Endothelial cell of umbilical vein (primary cell): ENCODE measurements around the gene LIMA1. TPM values are rescaled to one million over a fixed set of nuclear protein-coding genes. Genes with fewer than 3 reads are reported as not detected.

ENCODE experiments used
- BruUV-seq: library from RNA; stranded (reverse); fragments of 400-500 nt; replicated peaks from 2 replicates; lab custom pipeline; 2021; lab: Mats Ljungman, UMichigan
- CTCF ChIA-PET: fragments of 300-600, 350-600 bp; sonication (Branson Sonifier 250); formaldehyde crosslinking; loops from one replicate; lab custom pipeline; 2021; ENCODE audit warnings: antibody characterized with exemption, inconsistent platforms; lab: Charles Lee
- POLR2A ChIA-PET: fragments of 300-600, 350-600 bp; sonication (Branson Sonifier 250); formaldehyde crosslinking; loops from one replicate; lab custom pipeline; 2021; ENCODE audit warnings: antibody characterized with exemption, inconsistent platforms; lab: Charles Lee
- DNase-seq: peaks from one replicate; pipeline ENCODE4 v3.0.0-alpha.2; 2011; ENCODE audit warnings: low read depth, low spot score
- FAIRE-seq: peaks from 2 replicates; lab custom pipeline; 2011; peaks lifted over from hg19 to GRCh38; lab: Jason Lieb, UNC
- H2AFZ ChIP-seq: 2 replicates; pipeline ENCODE4 v1.6.0; 2012; ENCODE audit warnings: low read depth, low read length, control low read depth, inconsistent platforms
- H3K27ac ChIP-seq: 2 replicates; pipeline ENCODE4 v1.5.1; 2011; ENCODE audit warnings: low read depth, mild to moderate bottlenecking, control low read depth, low read length, moderate library complexity; ENCODE audit not compliant: insufficient read depth
- H3K27me3 ChIP-seq, 2 experiments: 2 replicates each; pipeline versions ENCODE4 v1.6.0 to v1.6.1; 2011; ENCODE audit warnings: low read length in 2 of 2, mixed read lengths in 1 of 2; ENCODE audit not compliant: control insufficient read depth in 2 of 2, insufficient read depth in 2 of 2
- H3K36me3 ChIP-seq, 2 experiments: 2 replicates in 1 of 2; 3 replicates in 1 of 2; pipeline ENCODE4 v1.5.1; 2011; ENCODE audit warnings: low read length in 2 of 2, mild to moderate bottlenecking in 1 of 2, moderate library complexity in 1 of 2; ENCODE audit not compliant: control insufficient read depth in 2 of 2, insufficient read depth in 2 of 2; ENCODE audit errors: extremely low read depth in 1 of 2
- H3K4me1 ChIP-seq: 3 replicates; pipeline ENCODE4 v1.5.1; 2011; ENCODE audit warnings: mild to moderate bottlenecking, low read length; ENCODE audit not compliant: control insufficient read depth, insufficient read depth; ENCODE audit errors: extremely low read depth
- H3K4me2 ChIP-seq: 2 replicates; pipeline ENCODE4 v1.6.1; 2011; ENCODE audit warnings: low read length, control low read depth, mixed read lengths; ENCODE audit not compliant: insufficient read depth
- H3K4me3 ChIP-seq, 3 experiments: fragments of 200-600 bp in 1 of 3; sonication (generic), shearing (Covaris generic) in 1 of 3; replicated peaks in 1 of 3; 2 replicates each; pipeline ENCODE4 v1.5.1; 2011 to 2016; ENCODE audit warnings: control low read depth in 3 of 3, low read length in 3 of 3, mild to moderate bottlenecking in 2 of 3, inconsistent platforms in 1 of 3, low read depth in 1 of 3, moderate library complexity in 1 of 3; ENCODE audit not compliant: insufficient read depth in 1 of 3
- H3K79me2 ChIP-seq: 2 replicates; pipeline ENCODE4 v1.6.0; 2012; ENCODE audit warnings: low read length, inconsistent platforms; ENCODE audit not compliant: control insufficient read depth, insufficient read depth
- H3K9ac ChIP-seq: replicated peaks from 2 replicates; pipeline ENCODE3; 2011; ENCODE audit warnings: low read length, control low read depth; ENCODE audit not compliant: insufficient read depth; ENCODE audit errors: extremely low read depth
- H3K9me1 ChIP-seq: replicated peaks from 3 replicates; pipeline ENCODE4 v1.6.0; 2011; ENCODE audit warnings: mild to moderate bottlenecking, low read length; ENCODE audit not compliant: control insufficient read depth, insufficient read depth; ENCODE audit errors: extremely low read depth
- H3K9me3 ChIP-seq: replicated peaks from 2 replicates; pipeline ENCODE4 v1.5.1; 2012; ENCODE audit warnings: low read length, inconsistent platforms; ENCODE audit not compliant: control insufficient read depth, insufficient read depth
- H4K20me1 ChIP-seq: replicated peaks from 2 replicates; pipeline ENCODE3; 2011; ENCODE audit warnings: mild to moderate bottlenecking, low read length; ENCODE audit not compliant: control insufficient read depth, insufficient read depth; ENCODE audit errors: extremely low read depth
- CTCF ChIP-seq, 2 donors: IDR thresholded peaks; 1 replicate in 1 of 2; 2 replicates in 1 of 2; pipeline ENCODE4 v1.5.1; 2011; ENCODE audit warnings: low read length in 2 of 2, mild to moderate bottlenecking in 2 of 2, moderate library complexity in 2 of 2, control low read depth in 1 of 2, inconsistent platforms in 1 of 2, low read depth in 1 of 2; ENCODE audit not compliant: insufficient read depth in 1 of 2; ENCODE audit errors: extremely low read depth in 1 of 2
- EZH2 ChIP-seq: IDR thresholded peaks from 2 replicates; pipeline ENCODE4 v1.6.1; 2012; ENCODE audit warnings: borderline replicate concordance, low read depth, mild to moderate bottlenecking, moderate library complexity, low read length, inconsistent platforms; ENCODE audit not compliant: severe bottlenecking
- FOS ChIP-seq: IDR thresholded peaks from 2 replicates; pipeline ENCODE4 v1.6.1; 2011; ENCODE audit warnings: mild to moderate bottlenecking, low read length, moderate library complexity, borderline replicate concordance; ENCODE audit not compliant: insufficient read depth
- GATA2 ChIP-seq: IDR thresholded peaks from 2 replicates; pipeline ENCODE4 v1.7.0; 2011; ENCODE audit warnings: low read depth, mild to moderate bottlenecking, moderate library complexity, mixed read lengths, low read length; ENCODE audit not compliant: insufficient read length, insufficient read depth
- JUN ChIP-seq: IDR thresholded peaks from 2 replicates; pipeline ENCODE4 v1.6.1; 2011; ENCODE audit warnings: borderline replicate concordance, low read depth; ENCODE audit not compliant: insufficient read length, insufficient read depth
- MAX ChIP-seq: IDR thresholded peaks from 2 replicates; pipeline ENCODE4 v1.6.1; 2011; ENCODE audit not compliant: insufficient read depth, insufficient read length
- MYC ChIP-seq: IDR thresholded peaks from one replicate; pipeline ENCODE4 v1.6.1; 2011; ENCODE audit warnings: mild to moderate bottlenecking, low read depth, low read length
- POLR2A ChIP-seq: IDR thresholded peaks from 2 replicates; pipeline ENCODE4 v1.6.1; 2012; ENCODE audit warnings: low read depth, mild to moderate bottlenecking, control low read depth, low read length
- POLR2AphosphoS5 ChIP-seq: IDR thresholded peaks from 2 replicates; pipeline ENCODE4 v1.6.1; 2012; ENCODE audit warnings: low read depth, mild to moderate bottlenecking, control low read depth, low read length, moderate library complexity; ENCODE audit not compliant: insufficient read depth
- dilution Hi-C: fragments of 300-500 bp; cut with MboI; formaldehyde crosslinking; loops from one replicate; pipeline ENCODE4 v1.15.0; 2019; ENCODE audit warnings: low sequenced_read_pairs; ENCODE audit not compliant: extremely low pct_ligation_motif_present
- intact Hi-C: fragments of 100-400 bp; cut with micrococcal nuclease; formaldehyde crosslinking; loops from one replicate; pipeline ENCODE4 v1.10.0; 2022
- polyA plus RNA-seq, 4 experiments: library from polyadenylated mRNA; depleted of rRNA in 3 of 4; stranded (reverse) in 3 of 4; unstranded in 1 of 4; fragments of >200 nt; gene quantifications; 2 replicates each; pipeline versions ENCODE4 v1.2.1 to v1.2.3, GENCODE V29; 2011 to 2012; ENCODE audit warnings: missing spikeins in 1 of 4
- total RNA-seq: library from RNA; stranded (reverse); gene quantifications from 2 replicates; pipeline ENCODE4 v1.2.3, GENCODE V29; 2021

LIMA1 gene
- total and polyA plus RNA-seq, 2 donors (not counting 3 experiments of a cell fraction or from before 2014, with no cell fraction given) = 35.0 to 87.3 TPM

GRCh38 chr12:50309950-50310349 lies 26.6 kb upstream of the LIMA1 start:
- BruUV-seq = no TSS peak
- Histone ChIP-seq H3K9ac (no peak overlapping the region), H3K36me3 (no peaks in the 10 kb centered on the region), H3K9me3 (no peaks in the 10 kb centered on the region), H2AFZ (no peak overlapping the region), H3K9me1 (no peaks in the 10 kb centered on the region), H4K20me1 (no peaks in the 10 kb centered on the region), H3K4me3 (no peak overlapping the region), H3K4me1 (no peaks in the 10 kb centered on the region), H3K27me3 (no peaks in the 10 kb centered on the region), H3K4me2 (no peak overlapping the region), H3K27ac (no peak overlapping the region), H3K79me2 (no peaks in the 10 kb centered on the region)
- no peak for FAIRE-seq
- ChIA-PET CTCF (interaction anchor here (1.0 to 6.7 kb wide), 6 partner anchors 8 to 199 kb away, joined by 3 to 181 read pairs (median 4); no protein-coding TSS in a partner anchor), POLR2A (no interaction called here)
- intact Hi-C loops = no loop called here
- TF ChIP-seq GATA2 = no peak
- no peak for TF ChIP-seq JUN
- TF ChIP-seq POLR2AphosphoS5 = no peak
- no peak for TF ChIP-seq CTCF (IDR thresholded peaks at IDR 0.05; ENCODE audit: extremely low read depth in 1 of 2, insufficient read depth in 1 of 2, low read depth in 1 of 2, low read length in 2 of 2)
- no peak for TF ChIP-seq EZH2
- dilution Hi-C loops = no loop called here
- DNase-seq = no peak

- intact Hi-C loops = no loop called here
Measured at GRCh38 chr12:50302686-50303085, 19.4 kb upstream of the LIMA1 start.

More at GRCh38 chr12:50302686-50303085, 19.4 kb upstream of the LIMA1 start:
- Histone ChIP-seq H3K9me1 (no peaks in the 10 kb centered on the region), H3K27ac (no peak overlapping the region), H3K27me3 (no peaks in the 10 kb centered on the region), H3K9me3 (no peaks in the 10 kb centered on the region), H3K79me2 (no peaks in the 10 kb centered on the region), H3K4me3 (no peak overlapping the region), H4K20me1 (no peaks in the 10 kb centered on the region), H3K36me3 (no peaks in the 10 kb centered on the region), H3K4me1 (no peaks in the 10 kb centered on the region), H2AFZ (no peak overlapping the region), H3K4me2 (no peak overlapping the region), H3K9ac (no peak overlapping the region)
- no TSS peak for BruUV-seq
- FAIRE-seq = no peak
- ChIA-PET POLR2A (no interaction called here), CTCF (interaction anchor here (0.6 to 3.3 kb wide), 8 partner anchors 12 to 191 kb away, joined by 3 to 23 read pairs (median 4); partner anchors contain the start of gene COX14)
- no peak for DNase-seq
- TF ChIP-seq MYC = no peak
- TF ChIP-seq POLR2AphosphoS5 = no peak
- no peak for TF ChIP-seq CTCF (IDR thresholded peaks at IDR 0.05; ENCODE audit: extremely low read depth in 1 of 2, insufficient read depth in 1 of 2, low read depth in 1 of 2, low read length in 2 of 2)
- TF ChIP-seq GATA2 = no peak
- TF ChIP-seq FOS = no peak
- TF ChIP-seq JUN = no peak
- TF ChIP-seq EZH2 = no peak
- no peak for TF ChIP-seq POLR2A
- TF ChIP-seq MAX = no peak
- dilution Hi-C loops = no loop called here
